Stimulated activated CD4-positive, alpha-beta T cell treated with anti-CD3 and anti-CD28 coated beads, Interleukin-4, amount 100 ng/mL, for 48 hours (primary cell): ENCODE measurements around the gene NTSR1.

ENCODE experiments used
- DNase-seq, 2 donors: peaks; one replicate each; pipeline ENCODE4 v3.0.0-alpha.2; 2020; ENCODE audit warnings: low read depth in 2 of 2

NTSR1 gene

DNA sequence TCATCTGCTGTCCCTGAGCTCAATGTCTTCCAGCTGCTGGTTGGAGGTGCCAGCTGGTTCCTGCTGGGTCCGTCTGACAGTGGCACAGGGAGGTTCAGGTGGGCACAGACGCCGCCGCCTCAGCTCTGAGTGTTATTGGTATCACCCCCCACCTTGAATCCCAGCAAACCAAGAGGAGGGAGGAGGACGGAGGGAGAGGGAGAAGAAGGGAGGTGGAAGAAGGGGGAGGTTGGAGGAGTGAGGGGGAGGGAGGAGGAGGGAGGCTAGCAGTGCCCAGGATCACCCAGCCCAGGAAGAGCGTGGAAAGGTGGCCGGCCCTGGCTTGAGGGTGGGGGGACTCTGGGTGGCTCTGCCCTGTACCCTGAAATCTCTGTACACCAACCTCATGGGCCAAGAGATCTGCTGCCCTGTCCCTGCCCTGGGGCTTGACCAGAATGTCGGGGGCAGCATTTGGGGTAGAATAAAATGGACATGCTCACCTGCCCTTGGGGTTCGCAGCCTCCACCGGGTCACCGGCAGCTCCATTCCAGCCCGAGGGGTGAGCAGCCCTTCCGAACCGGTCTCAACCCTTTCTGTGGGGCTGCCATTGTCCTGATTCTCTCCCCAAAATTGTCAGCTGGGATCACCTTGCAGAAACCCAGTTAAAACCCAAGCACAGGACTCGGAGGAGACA lies 17.1 kb downstream of the NTSR1 start:
- no peak for DNase-seq

DNA sequence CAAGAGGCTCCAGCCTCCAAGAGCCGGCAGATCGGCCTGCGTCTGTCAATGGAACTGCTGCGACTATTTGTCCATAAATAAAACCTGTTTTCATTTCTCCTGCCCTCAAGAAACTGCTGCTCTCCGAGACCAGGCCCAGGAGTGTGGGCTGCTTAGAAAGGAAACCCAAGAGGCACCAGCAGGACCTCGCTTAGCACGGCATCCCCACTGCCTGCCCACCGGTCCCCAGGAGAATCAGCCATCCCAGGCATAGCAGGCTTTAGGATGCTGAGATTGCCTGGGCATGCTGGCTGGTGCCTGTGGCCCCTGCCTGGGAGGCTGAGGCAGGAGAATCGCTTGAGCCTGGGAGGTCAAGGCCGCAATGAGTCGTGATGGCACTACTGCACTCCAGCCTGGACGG lies 17.6 kb downstream of the NTSR1 start:
- DNase-seq, result no peak

DNA sequence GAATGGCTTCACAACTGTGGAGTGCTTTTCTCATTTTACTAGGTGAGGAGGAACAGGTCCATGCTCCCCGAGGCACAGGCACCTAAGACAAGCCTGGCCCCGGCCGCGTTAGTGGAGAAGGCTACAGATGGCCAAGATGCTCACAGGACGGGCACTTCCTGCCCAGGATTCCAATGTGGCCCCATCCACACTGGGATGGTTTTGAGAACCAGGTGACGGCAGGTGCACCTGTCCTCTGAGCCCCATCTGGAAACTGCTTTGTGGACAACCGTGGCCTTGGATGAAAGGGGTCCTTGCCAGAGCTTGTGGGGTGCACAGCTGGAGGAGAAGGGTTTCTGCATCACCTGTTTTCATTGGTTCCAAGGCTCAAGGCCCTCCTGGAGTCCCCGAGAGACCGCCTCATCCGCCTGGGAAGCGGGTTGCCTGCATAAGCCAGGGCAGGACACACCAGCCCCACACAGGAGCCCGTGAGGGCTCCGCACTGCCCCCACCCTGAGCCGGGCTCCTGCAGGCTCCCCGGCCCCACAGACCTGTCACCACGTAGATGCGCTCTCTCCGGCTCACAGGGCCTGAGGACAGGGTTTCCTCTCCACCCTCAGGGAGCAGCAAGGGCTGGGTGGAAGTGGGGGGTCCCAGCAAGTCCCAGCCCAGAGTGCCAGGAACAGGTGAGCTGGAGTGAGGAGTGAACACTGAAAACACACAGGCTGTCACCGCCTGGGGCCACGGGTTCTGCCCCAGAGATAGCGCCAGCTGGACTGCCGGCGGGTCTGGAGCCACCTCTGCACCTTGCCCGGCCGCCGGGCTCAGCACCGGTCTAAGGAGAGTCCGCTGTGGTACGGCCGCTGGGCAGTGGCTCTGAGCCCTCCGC lies 18.3 kb downstream of the NTSR1 start:
- DNase-seq, result no peak

DNA sequence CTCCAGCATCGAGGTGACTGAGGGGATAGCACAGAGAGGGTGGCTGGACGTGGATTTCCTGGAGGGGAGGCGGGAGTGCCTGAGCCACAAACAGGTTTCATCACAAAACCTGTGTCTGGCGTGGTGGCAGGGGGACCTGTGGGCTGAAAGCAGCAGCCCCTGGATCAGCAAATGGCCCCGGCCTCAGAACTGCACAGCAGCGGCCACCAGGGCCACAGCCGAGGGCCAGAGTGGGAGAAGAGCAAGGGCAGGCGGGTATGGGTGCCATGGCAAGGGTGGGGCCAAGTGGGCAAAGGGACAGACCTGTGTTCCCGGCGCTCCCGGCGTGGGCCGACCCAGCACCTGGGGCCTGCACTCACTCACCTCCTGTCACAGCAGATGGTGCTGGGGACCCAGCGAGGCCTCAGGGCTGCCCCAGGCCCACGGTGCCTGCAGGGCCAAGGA lies 19.0 kb downstream of the NTSR1 start:
- no peak for DNase-seq

DNA sequence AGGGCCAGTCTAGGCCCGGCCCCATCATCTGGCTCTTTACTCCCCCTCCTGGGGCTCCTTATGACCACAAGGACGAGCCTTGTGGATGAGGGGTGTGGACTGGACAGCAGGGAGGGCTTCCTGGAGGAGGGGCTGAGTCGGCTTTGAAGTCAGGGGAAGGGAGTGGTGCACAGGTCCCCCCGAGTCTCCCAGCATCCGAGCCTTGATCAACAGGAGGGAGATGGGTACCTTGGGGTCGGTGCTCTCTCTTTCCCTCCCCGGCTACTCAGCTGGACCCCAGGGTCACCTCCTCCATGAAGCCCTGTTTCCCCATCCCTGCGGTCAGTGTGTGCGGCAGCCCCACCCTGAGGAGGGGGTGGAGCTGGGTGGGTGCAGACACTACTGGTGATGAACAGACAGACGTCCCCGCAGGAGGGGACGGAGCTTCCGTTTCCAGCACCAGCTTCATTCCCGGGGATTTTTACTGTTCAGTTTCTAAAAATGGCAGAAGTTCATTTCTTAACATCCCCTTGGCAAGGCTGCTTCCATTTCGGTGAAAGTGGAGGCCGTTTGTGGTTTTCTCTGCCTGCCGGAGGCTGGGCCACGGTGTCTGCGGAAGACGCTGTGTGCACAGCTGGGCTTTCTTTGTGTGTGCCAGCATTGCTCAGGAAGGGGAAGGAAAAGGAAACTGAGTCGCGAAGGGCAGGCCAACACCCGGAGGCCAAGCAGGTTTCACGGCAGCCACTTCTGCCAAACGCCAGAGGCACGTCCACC lies 19.6 kb downstream of the NTSR1 start:
- no peak for DNase-seq

DNA sequence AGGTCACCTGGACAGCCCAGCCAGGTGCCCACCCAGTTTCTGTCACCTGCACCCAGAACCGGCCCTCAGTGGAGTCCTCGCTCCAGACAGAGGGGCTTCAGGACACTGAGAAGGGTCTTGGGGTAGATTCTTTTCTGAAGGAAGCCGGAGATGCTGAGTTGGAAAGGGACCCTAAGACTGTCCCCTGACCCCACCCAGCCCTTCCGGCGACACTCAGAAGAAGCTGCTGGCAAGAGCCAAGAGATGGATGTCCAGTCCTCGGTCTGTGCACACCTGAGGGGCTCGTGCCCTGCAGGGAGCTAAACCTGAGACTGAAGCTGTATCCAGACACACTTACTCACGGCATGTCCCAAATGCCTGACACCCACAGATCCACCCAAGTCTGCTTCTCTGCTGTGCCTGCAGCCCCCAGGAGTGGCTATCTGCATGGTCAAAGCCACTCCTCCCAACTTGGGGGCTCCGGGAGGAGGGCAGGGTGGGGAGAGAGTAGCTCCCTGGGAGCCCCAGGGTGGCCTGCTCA lies 20.2 kb downstream of the NTSR1 start:
- DNase-seq, result no peak

DNA sequence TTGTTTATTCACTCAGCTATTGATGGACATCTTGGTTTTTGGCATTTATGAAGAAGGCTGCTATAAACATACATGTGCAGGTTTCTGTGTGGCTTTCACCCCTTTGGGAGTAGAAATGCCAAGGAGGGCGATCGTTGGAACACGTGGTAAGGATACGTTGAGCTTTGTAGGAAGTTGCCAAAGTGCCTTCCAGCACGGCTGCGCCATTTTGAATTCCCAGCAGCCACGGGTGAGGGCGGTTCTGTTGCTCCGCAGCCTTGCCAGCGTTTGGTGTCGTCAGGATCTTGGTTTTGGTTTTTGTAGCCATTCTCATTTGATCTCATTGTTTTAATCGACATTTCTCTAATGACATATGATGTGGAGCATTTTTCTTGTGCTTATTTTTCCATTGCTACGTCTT lies 21.8 kb downstream of the NTSR1 start:
- no peak for DNase-seq

DNA sequence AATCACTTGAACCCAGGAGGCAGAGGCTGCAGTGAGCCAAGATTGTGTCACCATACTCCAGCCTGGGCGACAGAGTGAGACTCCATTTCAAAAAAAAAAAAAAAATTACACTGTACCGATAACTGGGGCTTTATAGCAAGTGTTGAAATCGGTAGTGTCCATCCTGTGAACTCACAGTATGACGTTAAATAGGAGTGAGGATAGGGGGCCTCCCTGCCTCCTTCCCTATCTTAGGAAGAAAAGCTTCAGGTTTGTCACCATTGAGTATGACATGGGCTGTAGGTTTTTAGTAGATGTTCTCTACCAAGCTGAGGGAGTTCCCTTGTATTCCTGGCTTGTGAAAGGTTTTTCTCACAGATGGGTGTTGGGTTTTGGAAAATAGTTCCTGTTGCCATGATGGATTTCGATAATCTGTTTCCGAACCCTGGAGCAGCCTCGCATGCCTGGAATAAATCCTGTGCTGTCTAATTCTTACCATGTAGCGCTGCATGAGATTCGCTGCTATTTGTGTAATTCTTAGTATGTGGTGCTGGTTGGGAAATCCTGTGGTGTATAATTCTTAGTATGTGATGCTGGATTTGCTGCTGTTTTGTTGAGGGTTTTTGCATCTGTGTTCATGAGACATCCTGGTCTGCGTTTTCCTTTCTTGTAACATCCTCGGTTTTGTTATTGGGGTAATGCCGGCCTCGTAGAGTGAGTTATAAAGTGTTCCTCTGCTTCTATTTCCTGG lies 23.6 kb downstream of the NTSR1 start:
- no peak for DNase-seq

DNA sequence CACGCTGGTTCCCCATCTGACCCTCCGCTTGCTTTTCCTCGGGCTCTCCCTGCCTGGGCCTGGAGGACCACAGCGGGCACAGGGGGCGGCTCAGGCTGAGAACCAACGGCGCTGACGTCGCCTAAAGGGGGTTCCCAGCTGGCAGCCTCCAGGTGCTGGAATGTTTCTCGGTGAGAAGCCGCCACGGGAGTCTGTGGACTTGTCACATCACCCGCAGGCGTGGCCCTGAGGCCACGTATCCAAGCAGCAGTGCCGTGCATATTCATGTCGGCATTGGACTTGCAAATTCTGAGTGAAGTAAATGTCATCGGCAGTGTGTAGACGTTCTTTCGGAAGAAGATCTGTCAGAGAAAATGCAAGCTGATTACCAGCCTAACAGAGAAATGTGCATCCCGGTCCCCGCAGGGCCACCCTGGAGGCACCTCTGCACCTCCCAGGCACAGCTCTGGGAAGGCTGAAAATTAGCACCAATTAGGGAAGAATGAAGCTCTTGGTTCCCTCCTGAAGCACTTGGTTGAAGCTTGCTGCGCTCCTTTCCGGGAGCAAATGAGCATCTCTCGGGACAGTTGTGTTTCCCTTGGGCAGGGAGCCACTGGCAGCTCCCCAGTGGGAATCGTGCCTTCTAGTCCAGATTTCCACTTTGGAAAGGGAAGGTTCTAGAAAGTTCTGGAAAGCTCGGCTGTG lies 24.3 kb downstream of the NTSR1 start:
- DNase-seq, result no peak

DNA sequence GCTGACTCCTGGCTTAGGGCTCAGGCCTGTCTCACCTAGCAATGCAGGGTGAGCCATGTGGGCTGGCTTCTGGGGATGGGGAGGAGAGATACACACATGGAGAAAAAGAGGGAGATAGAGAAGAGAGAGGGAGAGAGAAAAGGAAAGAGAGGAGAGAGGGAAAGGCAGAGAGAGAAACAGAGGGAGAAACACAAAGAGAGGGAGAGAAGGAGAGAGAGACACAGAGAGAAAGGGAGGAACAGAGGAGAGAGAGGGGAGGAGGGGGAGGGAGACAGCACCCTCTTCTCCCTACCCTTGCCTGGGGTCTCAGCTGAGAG lies 24.8 kb downstream of the NTSR1 start:
- no peak for DNase-seq

DNA sequence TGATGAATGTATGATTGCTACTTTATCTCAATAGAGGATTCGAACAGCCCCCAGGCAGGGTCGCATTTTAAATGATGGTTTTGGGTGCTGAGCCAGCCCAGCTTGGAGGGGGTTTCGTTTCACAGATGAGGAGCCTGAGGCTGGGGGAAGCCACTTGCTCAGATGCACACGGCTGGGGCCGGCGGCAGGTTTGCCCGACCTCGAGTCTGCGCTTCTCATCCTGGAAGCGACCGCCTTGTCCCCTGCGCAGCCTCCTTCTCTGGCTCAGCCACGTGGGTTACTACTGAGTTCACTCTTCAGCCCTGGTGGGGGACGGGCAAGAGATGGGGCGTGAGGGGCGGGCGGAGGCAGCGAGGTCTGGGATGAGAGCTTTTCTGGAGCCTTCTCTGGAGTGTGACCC lies 25.3 kb downstream of the NTSR1 start:
- no peak for DNase-seq

DNA sequence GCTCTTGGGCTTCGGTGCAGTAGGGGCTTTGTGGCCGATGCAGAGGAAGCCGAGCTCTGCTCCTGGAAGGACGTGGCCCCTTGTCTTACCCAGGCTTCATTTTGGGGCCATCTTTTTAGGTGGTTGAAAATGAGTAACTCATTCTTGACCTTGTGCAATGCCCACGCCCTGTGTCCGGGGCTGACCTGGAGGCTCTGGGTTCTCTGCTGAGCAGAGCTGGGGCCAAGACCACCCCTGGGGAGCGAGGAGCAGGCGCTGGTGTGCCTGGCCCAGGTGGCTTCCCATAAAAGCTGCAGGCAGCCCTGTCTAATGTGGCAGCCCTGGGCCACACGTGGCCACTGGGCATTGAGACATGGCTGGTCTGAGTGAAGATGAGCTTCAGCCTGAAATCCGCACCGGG lies 25.7 kb downstream of the NTSR1 start:
- DNase-seq, result no peak

DNA sequence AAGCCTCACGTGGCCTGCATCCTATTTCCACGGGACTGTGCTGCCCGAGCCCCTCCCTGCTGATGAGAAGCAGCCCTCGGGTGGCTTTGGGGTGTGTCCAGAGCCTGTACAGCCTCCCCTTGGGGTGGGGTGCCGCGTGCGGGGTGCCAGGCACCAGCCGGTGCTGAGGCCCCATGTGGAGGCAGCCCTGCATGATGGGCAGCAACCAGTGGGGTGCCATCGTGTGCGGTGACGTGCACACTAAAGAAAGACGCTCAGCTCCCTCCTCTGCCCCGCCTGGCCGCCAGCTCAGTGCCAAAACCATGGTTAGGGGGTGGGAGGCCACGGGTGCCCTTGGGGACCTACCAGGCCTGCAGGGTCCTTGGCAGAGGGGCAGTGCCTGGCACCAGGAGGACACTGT lies 26.2 kb downstream of the NTSR1 start:
- no peak for DNase-seq

DNA sequence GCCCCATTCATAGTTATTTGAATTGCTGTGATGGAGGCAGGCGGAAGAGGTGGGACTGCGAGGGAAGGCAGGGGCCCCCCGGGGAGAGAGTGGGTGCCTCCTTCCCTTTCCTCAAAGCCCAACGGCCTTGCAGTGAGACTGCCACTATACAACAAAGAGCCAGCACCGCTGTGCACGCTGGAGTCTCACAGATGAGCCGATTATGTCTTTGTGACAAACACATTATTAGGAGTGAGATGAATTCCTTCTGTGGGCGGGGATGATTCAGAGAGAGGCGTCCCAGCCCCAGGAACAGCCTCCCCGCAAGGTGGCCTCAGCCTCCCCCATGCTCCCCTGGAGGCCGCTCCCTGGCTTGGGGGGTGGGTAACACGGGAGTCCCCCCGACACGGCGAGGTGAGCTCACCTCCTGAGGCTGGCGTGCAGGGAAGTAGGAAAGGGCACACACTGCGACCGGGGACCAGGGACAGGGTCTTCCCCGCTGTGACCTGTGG lies 26.7 kb downstream of the NTSR1 start:
- DNase-seq, result no peak

DNA sequence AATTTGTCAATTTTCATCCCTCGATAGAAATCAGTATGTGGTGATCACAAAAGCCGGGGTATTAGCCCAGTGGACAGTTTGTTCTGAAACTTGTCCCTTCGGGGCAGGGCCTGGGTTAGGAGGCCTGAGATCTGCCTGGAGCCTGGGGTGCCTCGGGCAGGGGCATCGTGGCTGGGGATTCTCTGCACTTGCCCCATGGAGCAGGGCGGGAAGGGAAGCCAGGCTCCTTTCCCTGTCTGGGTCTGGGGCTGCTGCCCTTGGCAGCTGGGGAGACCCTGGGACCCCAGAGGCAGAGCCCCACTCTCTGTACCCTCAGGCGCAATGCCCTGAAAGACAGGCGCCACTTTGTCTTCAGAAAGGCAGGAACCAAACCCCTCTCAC lies 27.4 kb downstream of the NTSR1 start:
- DNase-seq, result no peak

DNA sequence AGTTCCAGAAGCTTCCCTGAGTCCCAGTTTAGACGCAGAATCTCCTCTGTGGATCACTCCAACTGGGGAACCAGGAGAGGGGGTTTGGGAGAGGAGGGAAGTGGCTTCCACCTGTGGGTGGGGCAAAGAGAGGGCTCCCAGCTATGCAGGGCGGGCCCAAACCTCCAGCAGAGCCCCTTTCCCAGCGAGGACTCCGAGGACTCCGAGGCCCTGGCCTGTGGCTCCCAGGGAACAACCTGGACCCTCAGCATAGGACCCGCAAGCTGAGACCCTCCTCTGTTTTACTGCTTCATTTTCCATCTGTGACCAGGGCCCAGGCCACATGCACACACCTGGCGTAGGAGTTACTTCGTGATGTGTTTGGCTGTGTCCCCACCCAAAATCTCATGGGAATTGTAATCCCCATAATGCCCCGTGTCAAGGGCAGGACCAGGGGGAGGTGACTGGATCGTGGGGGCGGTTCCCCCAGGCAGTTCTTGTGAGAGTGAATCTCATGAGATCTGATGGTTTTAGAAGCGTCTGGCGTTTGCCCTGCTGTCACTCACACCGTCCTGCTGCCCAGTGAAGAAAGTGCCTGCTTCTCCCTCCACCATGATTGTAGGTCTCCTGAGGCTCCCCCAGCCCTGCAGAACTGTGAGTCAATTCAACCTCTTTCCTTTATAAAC lies 27.9 kb downstream of the NTSR1 start:
- no peak for DNase-seq

DNA sequence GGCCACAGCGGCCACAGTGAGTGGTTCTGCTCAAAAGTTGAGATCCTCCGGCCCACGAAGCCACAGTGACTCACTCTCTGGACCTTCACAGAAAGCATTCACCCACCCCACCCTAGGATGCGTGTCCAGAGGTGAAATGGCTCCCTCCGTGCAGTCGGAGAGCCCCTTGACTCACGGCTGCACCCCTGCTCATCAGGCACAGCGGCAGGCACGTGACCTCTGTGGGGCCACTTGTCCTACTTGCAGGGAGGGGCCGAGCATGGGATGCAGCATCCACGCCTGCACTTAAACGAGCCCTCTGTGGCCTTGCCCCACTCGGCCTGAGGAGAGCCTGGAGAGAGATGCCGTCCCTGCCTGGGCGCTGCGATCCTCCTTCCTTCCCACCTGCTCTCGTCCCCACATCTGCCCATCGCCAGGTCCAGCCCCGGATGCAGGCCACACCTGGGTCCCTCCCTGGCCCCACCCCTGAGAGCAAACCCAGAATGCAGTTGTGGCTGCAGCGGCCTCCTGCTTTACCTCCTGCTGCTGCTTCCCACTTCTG lies 28.7 kb downstream of the NTSR1 start:
- DNase-seq, result no peak

DNA sequence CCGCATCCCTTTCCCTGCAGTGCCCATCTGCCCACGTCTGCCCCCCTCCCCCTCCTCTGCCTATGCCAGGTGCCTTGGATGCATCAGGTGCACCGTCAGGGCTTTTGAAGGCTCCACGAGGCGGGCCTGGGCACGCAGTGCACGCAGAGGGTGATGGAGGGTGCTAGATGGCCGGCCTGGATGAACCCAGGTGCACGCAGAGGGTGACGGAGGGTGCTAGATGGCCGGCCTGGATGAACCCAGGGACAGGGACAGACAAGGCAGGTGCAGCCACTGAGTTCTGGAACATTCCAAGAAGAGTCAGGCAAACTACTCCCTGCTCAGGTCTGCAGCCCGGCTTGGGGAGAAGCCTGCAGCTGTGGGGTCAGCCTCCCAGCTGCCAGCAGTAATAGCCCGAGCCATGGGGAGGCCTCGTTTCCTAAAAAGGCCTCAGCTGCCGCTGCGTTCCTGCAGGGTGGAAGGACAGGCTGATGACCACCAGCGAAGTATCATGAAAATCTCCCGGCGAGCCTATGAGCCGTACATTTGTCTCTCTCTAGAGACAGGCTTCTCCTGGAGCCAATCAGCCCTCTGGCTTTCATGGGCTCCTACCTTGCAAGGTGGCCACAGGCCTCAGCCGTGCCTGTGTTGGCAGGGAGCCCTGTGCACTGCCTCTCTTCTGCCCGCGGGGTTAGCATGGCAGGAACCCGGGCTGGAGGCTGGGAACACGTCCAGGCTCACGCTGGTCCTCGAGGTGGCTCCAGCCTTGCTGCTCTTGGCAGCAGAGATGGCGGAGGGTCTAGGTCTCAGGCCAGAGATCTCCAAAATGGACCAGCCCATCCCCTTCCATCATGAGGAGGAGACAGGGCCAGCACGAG lies 29.6 kb downstream of the NTSR1 start:
- no peak for DNase-seq

DNA sequence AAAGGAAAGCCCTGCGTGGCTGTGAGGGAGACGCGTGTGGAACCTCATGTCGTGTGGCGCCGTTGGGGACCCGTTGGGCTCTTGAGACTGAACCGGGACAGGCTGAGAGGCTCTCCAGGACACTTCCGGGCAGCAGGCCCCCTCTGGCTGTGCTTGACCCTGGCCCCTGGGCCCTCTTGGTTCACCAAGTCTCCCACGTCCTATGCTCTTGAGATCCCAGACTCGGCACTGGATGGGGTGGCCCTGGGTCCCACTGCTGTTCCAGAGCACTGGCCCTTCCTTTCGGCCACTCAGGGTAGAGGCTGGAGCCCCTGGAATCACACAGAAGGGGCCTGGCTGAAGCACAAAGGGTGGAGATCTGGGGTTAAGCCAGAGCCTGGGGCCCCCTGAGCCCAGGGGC lies 30.4 kb downstream of the NTSR1 start:
- no peak for DNase-seq
